ENCODE data around the gene FA2H. TPM values are rescaled to one million over a fixed set of nuclear protein-coding genes. Genes with fewer than 3 reads are reported as not detected.

The FA2H gene
- total RNA-seq, 1 donor from 2014 or later, result 3.3 TPM

DNA sequence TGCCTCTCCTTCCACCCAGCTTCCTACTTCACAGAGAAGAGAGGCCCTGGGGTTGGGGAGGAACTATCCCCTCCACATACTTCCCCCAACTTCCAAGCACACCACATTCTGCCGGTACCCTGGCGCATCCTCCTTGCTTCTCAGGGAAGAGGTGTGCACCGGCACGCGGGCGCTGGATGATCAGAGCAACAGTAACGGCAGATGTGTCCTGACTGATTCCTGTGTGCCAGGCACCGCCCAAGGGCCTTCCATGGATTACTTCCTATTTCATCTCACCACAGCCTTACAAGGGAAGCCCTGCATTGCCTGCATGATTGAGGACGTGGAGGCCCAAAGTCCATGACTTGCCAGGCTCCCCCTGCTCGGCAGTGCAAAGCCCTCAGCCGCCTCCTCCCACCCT lies 52.9 kb downstream of the FA2H start:
- Mint-ChIP-seq H3K27ac (no peak overlapping the region), H3K9me3 (ENCODE audit: low read depth) (peaks cover 3% of the 10 kb centered on the region), H3K36me3 (ENCODE audit: insufficient read depth) (no peaks in the 10 kb centered on the region), H3K4me1 (ENCODE audit: low read depth) (no peaks in the 10 kb centered on the region), H3K27me3 (peaks cover 4% of the 10 kb centered on the region), H3K4me3 (ENCODE audit: low read depth) (no peak overlapping the region)
- TF ChIP-seq, protein P1, sequence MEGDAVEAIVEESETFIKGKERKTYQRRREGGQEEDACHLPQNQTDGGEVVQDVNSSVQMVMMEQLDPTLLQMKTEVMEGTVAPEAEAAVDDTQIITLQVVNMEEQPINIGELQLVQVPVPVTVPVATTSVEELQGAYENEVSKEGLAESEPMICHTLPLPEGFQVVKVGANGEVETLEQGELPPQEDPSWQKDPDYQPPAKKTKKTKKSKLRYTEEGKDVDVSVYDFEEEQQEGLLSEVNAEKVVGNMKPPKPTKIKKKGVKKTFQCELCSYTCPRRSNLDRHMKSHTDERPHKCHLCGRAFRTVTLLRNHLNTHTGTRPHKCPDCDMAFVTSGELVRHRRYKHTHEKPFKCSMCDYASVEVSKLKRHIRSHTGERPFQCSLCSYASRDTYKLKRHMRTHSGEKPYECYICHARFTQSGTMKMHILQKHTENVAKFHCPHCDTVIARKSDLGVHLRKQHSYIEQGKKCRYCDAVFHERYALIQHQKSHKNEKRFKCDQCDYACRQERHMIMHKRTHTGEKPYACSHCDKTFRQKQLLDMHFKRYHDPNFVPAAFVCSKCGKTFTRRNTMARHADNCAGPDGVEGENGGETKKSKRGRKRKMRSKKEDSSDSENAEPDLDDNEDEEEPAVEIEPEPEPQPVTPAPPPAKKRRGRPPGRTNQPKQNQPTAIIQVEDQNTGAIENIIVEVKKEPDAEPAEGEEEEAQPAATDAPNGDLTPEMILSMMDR (IDR thresholded peaks at IDR 0.05; ENCODE audit: unreplicated experiment), result no peak
- no peak for DNase-seq (ENCODE audit: low spot score, unreplicated experiment)

DNA sequence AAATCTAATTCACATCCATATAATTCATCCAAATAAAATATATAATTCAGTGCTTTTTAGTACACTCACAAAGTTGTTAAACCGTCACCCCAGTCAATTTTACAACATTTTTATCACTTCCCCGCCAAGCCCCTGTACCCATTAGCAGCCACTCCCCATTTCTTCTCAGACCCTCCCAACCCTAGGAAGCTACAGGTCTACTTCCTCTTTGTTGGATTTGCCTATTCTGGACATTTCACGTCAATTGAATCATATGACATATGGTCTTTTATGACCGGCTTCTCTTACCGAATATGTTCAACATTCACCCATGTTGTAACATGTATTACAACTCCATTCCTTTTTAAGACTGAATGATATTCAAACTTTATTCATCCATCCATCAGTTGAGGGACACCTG lies 54.0 kb downstream of the FA2H start:
- Mint-ChIP-seq H3K36me3 (ENCODE audit: insufficient read depth) (no peaks in the 10 kb centered on the region), H3K4me3 (ENCODE audit: low read depth) (no peak overlapping the region), H3K27me3 (no peaks in the 10 kb centered on the region), H3K9me3 (ENCODE audit: low read depth) (no peaks in the 10 kb centered on the region), H3K4me1 (ENCODE audit: low read depth) (no peaks in the 10 kb centered on the region), H3K27ac (no peak overlapping the region)
- TF ChIP-seq, protein P1 (IDR thresholded peaks at IDR 0.05; ENCODE audit: unreplicated experiment), result no peak
- no peak for DNase-seq (ENCODE audit: low spot score, unreplicated experiment)

DNA sequence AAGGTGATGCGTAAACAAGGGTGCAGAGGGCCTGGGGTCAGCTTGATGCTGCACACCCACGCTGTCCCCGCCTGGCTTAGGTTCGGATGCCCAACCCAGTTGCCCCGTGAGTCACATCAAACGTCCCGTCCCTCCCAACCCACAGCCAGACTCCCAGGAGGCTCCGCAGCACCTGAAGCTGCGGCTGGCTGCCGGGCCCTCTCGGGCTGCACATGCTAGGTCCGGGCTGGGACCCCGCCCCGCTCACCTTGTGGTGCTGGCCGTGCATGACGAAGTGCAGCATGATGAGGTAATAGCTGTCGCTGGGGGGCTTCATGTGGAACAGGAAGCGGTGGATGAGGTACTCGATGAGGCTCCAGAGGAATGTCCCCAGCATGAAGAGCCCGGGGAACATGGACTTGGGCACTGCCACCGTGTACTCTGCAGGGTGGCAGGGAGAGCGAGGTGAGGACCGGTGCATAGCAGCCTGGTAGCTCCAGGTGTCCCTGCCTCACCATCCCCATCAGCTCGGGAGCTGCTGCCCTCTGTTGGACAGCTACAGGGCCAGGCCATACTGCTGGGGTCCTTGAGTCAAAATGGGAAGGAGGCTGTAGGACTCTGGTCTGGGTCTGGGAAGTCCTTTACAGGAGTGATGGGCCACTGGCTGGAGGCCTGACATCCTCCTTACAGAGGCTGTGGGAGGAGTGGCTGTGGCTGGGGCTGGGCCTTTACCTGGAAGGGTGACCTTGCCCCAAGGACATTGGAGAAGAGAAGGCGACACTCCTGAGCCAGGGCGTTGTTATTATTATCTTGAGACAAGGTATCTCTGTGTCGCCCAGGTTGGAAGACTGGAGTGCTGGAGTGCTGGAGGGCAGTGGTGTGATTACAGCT lies 55.6 kb downstream of the FA2H start:
- Mint-ChIP-seq H3K27ac (no peak overlapping the region), H3K27me3 (no peaks in the 10 kb centered on the region), H3K36me3 (ENCODE audit: insufficient read depth) (no peaks in the 10 kb centered on the region), H3K4me3 (ENCODE audit: low read depth) (no peak overlapping the region), H3K9me3 (ENCODE audit: low read depth) (no peaks in the 10 kb centered on the region), H3K4me1 (ENCODE audit: low read depth) (no peaks in the 10 kb centered on the region)
- TF ChIP-seq, protein P1 (IDR thresholded peaks at IDR 0.05; ENCODE audit: unreplicated experiment), result no peak
- DNase-seq (ENCODE audit: low spot score, unreplicated experiment), result no peak

DNA sequence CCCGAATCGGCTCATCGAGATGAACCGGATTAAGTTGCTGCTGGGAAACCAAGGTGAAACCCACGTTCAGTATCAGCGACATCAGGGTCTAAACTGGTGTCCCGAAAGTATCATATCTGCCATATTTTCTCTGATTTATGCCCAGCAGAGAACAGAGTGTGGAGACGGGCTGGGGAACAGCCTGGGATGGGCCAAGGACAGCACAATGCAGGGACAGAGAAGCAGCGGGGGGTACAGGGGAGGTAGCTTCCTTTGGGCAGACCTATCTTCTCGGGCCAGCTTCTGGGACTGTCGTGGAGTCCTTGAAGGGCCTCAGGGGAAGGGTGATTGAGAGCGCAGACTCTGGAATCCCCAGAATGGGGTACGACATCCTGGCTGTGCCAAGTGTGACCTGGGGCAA lies 56.5 kb downstream of the FA2H start:
- H3K4me1 Mint-ChIP-seq (ENCODE audit: low read depth), result no peaks in the 10 kb centered on the region
- H3K9me3 Mint-ChIP-seq (ENCODE audit: low read depth), result no peaks in the 10 kb centered on the region
- no peak for DNase-seq (ENCODE audit: low spot score, unreplicated experiment)
- no peak overlapping the region for H3K4me3 Mint-ChIP-seq (ENCODE audit: low read depth)
- no peaks in the 10 kb centered on the region for H3K27me3 Mint-ChIP-seq
- H3K36me3 Mint-ChIP-seq (ENCODE audit: insufficient read depth), result no peaks in the 10 kb centered on the region
- TF ChIP-seq, protein P1 (IDR thresholded peaks at IDR 0.05; ENCODE audit: unreplicated experiment), result no peak
- H3K27ac Mint-ChIP-seq, result no peak overlapping the region

DNA sequence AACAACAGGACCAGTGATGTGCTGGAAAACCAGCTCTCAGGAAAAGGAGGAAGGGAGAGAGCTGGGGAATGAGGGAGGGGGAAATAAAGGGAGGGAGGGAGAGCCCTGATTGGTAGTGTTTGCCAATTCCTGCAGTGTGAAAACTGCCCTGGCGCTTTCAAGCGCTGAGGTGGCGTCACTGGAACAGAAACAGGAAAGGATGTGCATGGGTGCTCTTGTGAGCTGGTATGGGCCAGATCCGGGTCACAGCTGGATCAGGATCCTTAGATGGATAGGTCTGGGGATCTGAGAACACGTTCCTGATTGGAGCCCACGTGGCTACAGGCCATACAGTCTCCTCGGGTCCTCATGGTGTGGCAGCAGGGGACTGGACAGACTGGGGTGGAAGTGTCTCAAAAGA lies 57.3 kb downstream of the FA2H start:
- TF ChIP-seq, protein P1 (IDR thresholded peaks at IDR 0.05; ENCODE audit: unreplicated experiment), result no peak
- Mint-ChIP-seq H3K4me3 (ENCODE audit: low read depth) (no peak overlapping the region), H3K36me3 (ENCODE audit: insufficient read depth) (no peaks in the 10 kb centered on the region), H3K27me3 (no peaks in the 10 kb centered on the region), H3K4me1 (ENCODE audit: low read depth) (no peaks in the 10 kb centered on the region), H3K9me3 (ENCODE audit: low read depth) (no peaks in the 10 kb centered on the region), H3K27ac (no peak overlapping the region)
- no peak for DNase-seq (ENCODE audit: low spot score, unreplicated experiment)
